Omental fat pad (tissue), 4 donors: ENCODE data around the gene KCNA10. TPM values are rescaled to one million over a fixed set of nuclear protein-coding genes. Genes with fewer than 3 reads are reported as not detected.

ENCODE experiments used
- ATAC-seq: fragments of 150-250 bp; one replicate; pipeline ENCODE4 v1.9.1; 2016; ENCODE audit warnings: mild to moderate bottlenecking, moderate library complexity; ENCODE audit not compliant: low FRiP score
- DNase-seq: peaks from one replicate; pipeline ENCODE4 v3.0.0-alpha.2; 2019; ENCODE audit warnings: low spot score
- CTCF ChIP-seq, 3 donors: fragments of 450-650 bp; IDR thresholded peaks; one replicate each; pipeline ENCODE4 v1.5.1; 2016 to 2017; ENCODE audit warnings: antibody characterized with exemption in 3 of 3, mild to moderate bottlenecking in 3 of 3, moderate library complexity in 2 of 3
- total RNA-seq, 4 donors: library from RNA; depleted of rRNA; stranded (reverse); fragments of >200 nt; gene quantifications; one replicate each; pipeline ENCODE4 v1.1.0, GENCODE V29; 2016

Gene KCNA10
- total RNA-seq, 4 donors from 2014 or later: not detected

- no peak for DNase-seq
- no peak for TF ChIP-seq CTCF (IDR thresholded peaks at IDR 0.05)
- no peak for ATAC-seq
Observed at GRCh38 chr1:110509655-110510054, 9.3 kb downstream of the KCNA10 start.

- no peak for ATAC-seq
- no peak for TF ChIP-seq CTCF (IDR thresholded peaks at IDR 0.05)
- no peak for DNase-seq
Observed at GRCh38 chr1:110508028-110508940, 10.7 kb downstream of the KCNA10 start.

- DNase-seq (no peak), ATAC-seq (no peak)
- no peak for TF ChIP-seq CTCF (IDR thresholded peaks at IDR 0.05)
Observed at GRCh38 chr1:110506541-110506940, 12.4 kb downstream of the KCNA10 start.

- no peak for TF ChIP-seq CTCF (IDR thresholded peaks at IDR 0.05)
- DNase-seq (no peak), ATAC-seq (no peak)
Observed at GRCh38 chr1:110505596-110505995, 13.4 kb downstream of the KCNA10 start.

- ATAC-seq (no peak), DNase-seq (no peak)
- TF ChIP-seq CTCF (IDR thresholded peaks at IDR 0.05): no peak
Observed at GRCh38 chr1:110504226-110504625, 14.7 kb downstream of the KCNA10 start.

GRCh38 chr1:110503471-110503870 is 15.5 kb downstream of the KCNA10 start:
- no peak for TF ChIP-seq CTCF (IDR thresholded peaks at IDR 0.05)
- DNase-seq (no peak), ATAC-seq (no peak)
